ENCODE data around the gene RTTN. TPM values are rescaled to one million over a fixed set of nuclear protein-coding genes. Genes with fewer than 3 reads are reported as not detected.

Gene RTTN
- total and polyA plus RNA-seq, 2 of the 4 experiments (the other 2 are of a cell fraction), result 5.8 to 19.9 TPM

DNA sequence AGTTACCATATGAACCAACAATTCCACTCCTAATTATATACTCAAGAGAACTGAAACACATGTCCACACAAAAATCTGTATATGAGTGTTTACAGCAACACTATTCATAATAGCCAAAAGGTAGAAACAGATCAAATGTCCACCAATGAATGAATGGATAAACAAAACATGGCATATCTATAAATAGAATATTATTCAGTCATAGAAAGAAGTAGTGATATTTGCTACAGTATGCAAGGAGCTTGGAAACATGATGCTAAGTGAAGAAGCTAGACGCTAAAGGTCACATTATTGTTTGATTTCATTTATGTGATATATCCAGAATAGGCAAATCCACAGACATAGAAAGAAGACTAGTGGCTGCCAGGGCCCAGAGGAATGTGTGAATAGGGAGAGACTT lies 92.0 kb downstream of the RTTN start:
- Histone ChIP-seq H3K4me1 (ENCODE audit: control insufficient read depth, insufficient read depth, low read length) (peaks cover 2% of the 10 kb centered on the region), H3K36me3 (ENCODE audit: control insufficient read depth, insufficient read depth, low read length) (no peaks in the 10 kb centered on the region), H2BK5ac (ENCODE audit: low read depth, low read length, poor library complexity, severe bottlenecking) (no peak overlapping the region), H3K9me3 (ENCODE audit: control insufficient read depth, insufficient read depth, low read length) (no peaks in the 10 kb centered on the region), H3K4me2 (ENCODE audit: low read depth, low read length) (no peak overlapping the region), H2BK120ac (ENCODE audit: low read depth, low read length) (no peak overlapping the region), H2AK5ac (ENCODE audit: low read depth, low read length) (no peak overlapping the region), H4K8ac (ENCODE audit: low read depth in 2 of 2, low read length in 2 of 2) (no peak overlapping the region), H2BK15ac (ENCODE audit: low read depth, low read length) (no peak overlapping the region), H4K91ac (ENCODE audit: insufficient read depth, low read depth, low read length) (no peak overlapping the region), H3K27ac (ENCODE audit: insufficient read depth, low read length) (no peak overlapping the region), H3K14ac (replicated peaks; ENCODE audit: low read depth, low read length) (0 out of 2 replicates have a peak overlapping the region, but pooled peaks have one; percentile 21), H2AFZ (replicated peaks; ENCODE audit: low read length, poor library complexity) (no peak overlapping the region), H3K23ac (ENCODE audit: low read depth, low read length) (no peak overlapping the region), H3K79me1 (ENCODE audit: low read depth in 1 of 2, low read length in 2 of 2) (no peaks in the 10 kb centered on the region; a peak in 1 of 4 replicates), H4K5ac (ENCODE audit: low read depth, low read length) (no peak overlapping the region), H3K18ac (ENCODE audit: low read depth, low read length) (no peak overlapping the region), H3K4me3 (ENCODE audit: insufficient read depth, low read depth, low read length) (no peak overlapping the region), H4K20me1 (ENCODE audit: insufficient read depth, low read length) (no peaks in the 10 kb centered on the region), H3K9me1 (ENCODE audit: insufficient read depth, low read length) (no peaks in the 10 kb centered on the region), H2BK20ac (ENCODE audit: low read depth, low read length) (no peak overlapping the region), H3K27me3 (ENCODE audit: control insufficient read depth, insufficient read depth, low read length) (no peaks in the 10 kb centered on the region), H3K9ac (ENCODE audit: low read depth, low read length) (no peak overlapping the region), H2AK9ac (replicated peaks; ENCODE audit: low read depth, low read length, poor library complexity) (no peak overlapping the region), H3K56ac (ENCODE audit: extremely low read depth, insufficient read depth, low read length) (no peak overlapping the region), H3K4ac (ENCODE audit: low read depth, low read length) (no peak overlapping the region)
- intact Hi-C loops (cut with micrococcal nuclease), result no loop called here
- no peak for ATAC-seq (ENCODE audit: low read depth)
- BruUV-seq (replicated peaks), result no TSS peak
- dilution Hi-C loops (cut with HindIII; ENCODE audit: low sequenced_read_pairs, unreplicated experiment), result no loop called here
- WGBS, 2 experiments (ENCODE audit: extremely low coverage in 2 of 2, insufficient read length in 1 of 2), result no CpG with 5 or more reads among the region's 1 CpG
- no peak for DNase-seq
- CTCF ChIA-PET, result no interaction called here
- POLR2A ChIA-PET (ENCODE audit: unreplicated experiment), result no interaction called here
- in situ Hi-C loops (cut with MboI; ENCODE audit: low sequenced_read_pairs), result no loop called here
- TF ChIP-seq MAFK (IDR thresholded peaks at IDR 0.05; ENCODE audit: low read depth, low read length), result no peak
- TF ChIP-seq NFE2L2 (IDR thresholded peaks at IDR 0.05; ENCODE audit: low read depth, low read length), result no peak
- no peak for TF ChIP-seq ELK1 (IDR thresholded peaks at IDR 0.05; ENCODE audit: borderline replicate concordance, low read depth, low read length)
